Renal pelvis (tissue), 12 donors: ENCODE data around the gene DRAP1. TPM values are rescaled to one million over a fixed set of nuclear protein-coding genes. Genes with fewer than 3 reads are reported as not detected.

Experiments
- DNase-seq: peaks from one replicate; pipeline ENCODE4 v3.0.0-alpha.2; 2013
- long read RNA-seq, 16 experiments: transcript quantifications; one replicate each; lab custom pipeline, GENCODE V29; 2026
- polyA plus RNA-seq, 3 donors: library from polyadenylated mRNA; unstranded; fragments of 120-200 nt; gene quantifications; one replicate each; pipeline ENCODE4 v1.2.1, GENCODE V29; 2013; ENCODE audit not compliant: insufficient read length in 3 of 3

Gene DRAP1, protein sequence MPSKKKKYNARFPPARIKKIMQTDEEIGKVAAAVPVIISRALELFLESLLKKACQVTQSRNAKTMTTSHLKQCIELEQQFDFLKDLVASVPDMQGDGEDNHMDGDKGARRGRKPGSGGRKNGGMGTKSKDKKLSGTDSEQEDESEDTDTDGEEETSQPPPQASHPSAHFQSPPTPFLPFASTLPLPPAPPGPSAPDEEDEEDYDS
- polyA plus RNA-seq = 100 to 1,000 TPM in 1 of 3 donors, 10 to 100 TPM in 2; 82.5 to 112 (median 93.0) TPM
- long read RNA-seq, donor 1, transcript DRAP1-201 (7 exons, 989 nt) = major isoform, 72 of 103 reads
- long read RNA-seq, donor 1, transcript DRAP1-209 (4 exons, 453 nt) = minor isoform, 11 of 103 reads
- long read RNA-seq, donor 1, partial matches to known transcripts = 15 of 103 reads
- long read RNA-seq, donor 1, other reads (novel, unspliced or antisense) = 0 of 103 reads
- long read RNA-seq, donor 2, transcript DRAP1-203 (1 exons, 474 nt) = minor isoform, 5 of 105 reads
- long read RNA-seq, donor 2, transcript DRAP1-201 (7 exons, 989 nt) = major isoform, 79 of 105 reads
- long read RNA-seq, donor 2, transcript DRAP1-209 (4 exons, 453 nt) = minor isoform, 12 of 105 reads
- long read RNA-seq, donor 2, partial matches to known transcripts = 6 of 105 reads
- long read RNA-seq, donor 2, other reads (novel, unspliced or antisense) = 0 of 105 reads
- long read RNA-seq, donor 3, transcript DRAP1-209 (4 exons, 453 nt) = minor isoform, 15 of 118 reads
- long read RNA-seq, donor 3, transcript DRAP1-201 (7 exons, 989 nt) = major isoform, 82 of 118 reads
- long read RNA-seq, donor 3, partial matches to known transcripts = 8 of 118 reads
- long read RNA-seq, donor 3, other reads (novel, unspliced or antisense) = 0 of 118 reads
- long read RNA-seq, donor 4, transcript DRAP1-209 (4 exons, 453 nt) = minor isoform, 17 of 146 reads
- long read RNA-seq, donor 4, transcript DRAP1-201 (7 exons, 989 nt) = major isoform, 101 of 146 reads
- long read RNA-seq, donor 4, transcript DRAP1-206 (3 exons, 837 nt) = minor isoform, 6 of 146 reads
- long read RNA-seq, donor 4, partial matches to known transcripts = 11 of 146 reads
- long read RNA-seq, donor 4, other reads (novel, unspliced or antisense) = 5 of 146 reads
- long read RNA-seq, donor 5, transcript DRAP1-201 (7 exons, 989 nt) = major isoform, 55 of 63 reads
- long read RNA-seq, donor 5, transcript DRAP1-209 (4 exons, 453 nt) = minor isoform, 6 of 63 reads
- long read RNA-seq, donor 5, partial matches to known transcripts = 0 of 63 reads
- long read RNA-seq, donor 5, other reads (novel, unspliced or antisense) = 0 of 63 reads
- long read RNA-seq, donor 6, transcript DRAP1-209 (4 exons, 453 nt) = minor isoform, 11 of 89 reads
- long read RNA-seq, donor 6, transcript DRAP1-201 (7 exons, 989 nt) = major isoform, 67 of 89 reads
- long read RNA-seq, donor 6, partial matches to known transcripts = 6 of 89 reads
- long read RNA-seq, donor 6, other reads (novel, unspliced or antisense) = 0 of 89 reads
- long read RNA-seq, donor 7, transcript DRAP1-206 (3 exons, 837 nt) = minor isoform, 5 of 130 reads
- long read RNA-seq, donor 7, transcript DRAP1-201 (7 exons, 989 nt) = major isoform, 92 of 130 reads
- long read RNA-seq, donor 7, transcript DRAP1-209 (4 exons, 453 nt) = minor isoform, 15 of 130 reads
- long read RNA-seq, donor 7, partial matches to known transcripts = 13 of 130 reads
- long read RNA-seq, donor 7, other reads (novel, unspliced or antisense) = 0 of 130 reads
- long read RNA-seq, donor 8, transcript DRAP1-209 (4 exons, 453 nt) = minor isoform, 11 of 68 reads
- long read RNA-seq, donor 8, transcript DRAP1-201 (7 exons, 989 nt) = major isoform, 42 of 68 reads
- long read RNA-seq, donor 8, partial matches to known transcripts = 5 of 68 reads
- long read RNA-seq, donor 8, other reads (novel, unspliced or antisense) = 0 of 68 reads
- long read RNA-seq, donor 9, transcript DRAP1-201 (7 exons, 989 nt) = major isoform, 88 of 148 reads
- long read RNA-seq, donor 9, transcript DRAP1-209 (4 exons, 453 nt) = minor isoform, 19 of 148 reads
- long read RNA-seq, donor 9, transcript DRAP1-208 (6 exons, 751 nt) = minor isoform, 5 of 148 reads
- long read RNA-seq, donor 9, transcript DRAP1-206 (3 exons, 837 nt) = minor isoform, 7 of 148 reads
- long read RNA-seq, donor 9, partial matches to known transcripts = 26 of 148 reads
- long read RNA-seq, donor 9, other reads (novel, unspliced or antisense) = 0 of 148 reads
- long read RNA-seq, donor 10, transcript DRAP1-206 (3 exons, 837 nt) = minor isoform, 5 of 97 reads
- long read RNA-seq, donor 10, transcript DRAP1-201 (7 exons, 989 nt) = major isoform, 69 of 97 reads
- long read RNA-seq, donor 10, transcript DRAP1-209 (4 exons, 453 nt) = minor isoform, 14 of 97 reads
- long read RNA-seq, donor 10, partial matches to known transcripts = 5 of 97 reads
- long read RNA-seq, donor 10, other reads (novel, unspliced or antisense) = 0 of 97 reads
- long read RNA-seq, donor 11, transcript DRAP1-209 (4 exons, 453 nt) = minor isoform, 6 of 59 reads
- long read RNA-seq, donor 11, transcript DRAP1-201 (7 exons, 989 nt) = major isoform, 38 of 59 reads
- long read RNA-seq, donor 11, partial matches to known transcripts = 5 of 59 reads
- long read RNA-seq, donor 11, other reads (novel, unspliced or antisense) = 0 of 59 reads
- long read RNA-seq, donor 12, transcript DRAP1-209 (4 exons, 453 nt) = minor isoform, 8 of 111 reads
- long read RNA-seq, donor 12, transcript DRAP1-201 (7 exons, 989 nt) = major isoform, 86 of 111 reads
- long read RNA-seq, donor 12, partial matches to known transcripts = 6 of 111 reads
- long read RNA-seq, donor 12, other reads (novel, unspliced or antisense) = 0 of 111 reads
- long read RNA-seq, donor 13, transcript DRAP1-201 (7 exons, 989 nt) = major isoform, 34 of 66 reads
- long read RNA-seq, donor 13, transcript DRAP1-209 (4 exons, 453 nt) = minor isoform, 9 of 66 reads
- long read RNA-seq, donor 13, partial matches to known transcripts = 15 of 66 reads
- long read RNA-seq, donor 13, other reads (novel, unspliced or antisense) = 0 of 66 reads
- long read RNA-seq, donor 14 = 0 reads
- long read RNA-seq, donor 15, transcript DRAP1-209 (4 exons, 453 nt) = minor isoform, 19 of 143 reads
- long read RNA-seq, donor 15, transcript DRAP1-201 (7 exons, 989 nt) = major isoform, 100 of 143 reads
- long read RNA-seq, donor 15, transcript DRAP1-206 (3 exons, 837 nt) = minor isoform, 8 of 143 reads
- long read RNA-seq, donor 15, partial matches to known transcripts = 8 of 143 reads
- long read RNA-seq, donor 15, other reads (novel, unspliced or antisense) = 0 of 143 reads
- long read RNA-seq, donor 16, transcript DRAP1-209 (4 exons, 453 nt) = minor isoform, 26 of 138 reads
- long read RNA-seq, donor 16, transcript DRAP1-201 (7 exons, 989 nt) = major isoform, 86 of 138 reads
- long read RNA-seq, donor 16, partial matches to known transcripts = 16 of 138 reads
- long read RNA-seq, donor 16, other reads (novel, unspliced or antisense) = 0 of 138 reads

DNA sequence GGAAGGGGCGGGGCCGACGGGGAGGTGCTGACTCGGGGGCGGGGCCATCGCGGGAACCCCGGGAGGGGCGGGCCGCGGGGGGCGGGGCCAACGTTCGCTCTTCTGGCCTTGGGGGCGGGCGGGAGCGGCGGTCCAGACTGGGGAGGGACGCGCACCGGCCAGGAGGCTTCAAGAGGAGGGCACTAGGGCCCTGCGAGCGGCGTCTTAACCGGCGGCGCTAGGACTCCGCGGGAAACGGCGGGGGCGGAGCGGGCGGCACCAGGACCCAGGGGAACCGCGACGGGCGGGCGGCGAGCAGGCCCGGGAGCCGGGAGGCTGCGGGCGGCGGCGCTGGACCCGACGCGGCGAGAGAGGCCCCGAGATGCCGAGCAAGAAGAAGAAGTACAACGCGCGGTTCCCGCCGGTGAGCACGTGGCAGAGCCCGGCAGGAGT, at the start of gene DRAP1:
Gene DRAP1 (plus strand): TSS at position 286 of the 432 bp plus-strand sequence. CDS start 76 bp downstream, at position 362.
- DNase-seq = peak; percentile 98

DNA sequence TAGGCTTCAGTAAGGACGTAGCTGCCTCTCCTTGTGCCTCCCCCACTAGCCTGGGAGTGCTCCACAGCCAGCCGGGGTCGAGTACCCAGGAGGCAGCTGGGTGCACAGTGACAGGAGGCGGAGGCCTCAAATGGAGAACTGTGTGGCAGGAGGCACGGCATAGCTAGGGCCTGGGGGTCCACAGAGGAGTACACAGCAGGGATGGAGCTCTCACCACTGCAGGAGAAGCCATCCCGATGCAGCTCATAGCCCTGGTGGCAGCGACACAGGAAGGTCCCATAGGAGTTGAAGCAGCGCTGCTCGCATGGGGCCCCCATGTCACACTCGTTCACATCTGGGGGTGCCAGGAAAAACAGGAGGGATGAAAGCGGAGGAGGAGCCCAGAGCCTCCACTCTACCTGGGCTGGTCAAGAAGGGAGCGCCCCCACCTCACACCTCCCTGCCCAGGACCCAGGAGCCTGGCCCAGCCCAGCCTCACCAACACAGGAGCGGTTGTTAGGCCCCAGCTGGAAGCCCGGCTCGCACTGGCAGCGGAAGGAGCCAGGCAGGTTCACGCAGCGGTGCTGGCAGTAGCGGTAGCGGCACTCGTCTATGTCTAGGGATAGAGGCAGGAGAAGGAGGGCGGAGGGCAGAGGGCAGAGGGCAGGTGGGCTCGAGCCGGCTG, 49.5 kb upstream of the DRAP1 start:
- no peak for DNase-seq

DNA sequence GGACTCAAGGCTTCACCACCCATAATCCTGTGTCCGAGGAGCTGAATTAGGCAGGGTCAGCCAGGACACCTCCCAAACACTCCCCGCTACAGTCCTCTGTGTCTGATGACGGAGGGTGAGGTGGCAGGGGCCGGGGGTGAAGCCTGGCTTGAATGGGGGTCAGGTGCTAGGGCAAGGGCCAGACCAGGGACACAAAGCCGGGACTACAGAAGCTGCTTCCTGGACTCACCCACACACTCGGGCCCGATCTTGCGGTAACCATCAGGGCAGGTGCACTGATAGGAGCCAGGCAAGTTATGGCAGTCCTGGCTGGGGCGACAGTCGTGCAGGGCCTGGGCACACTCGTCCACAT, 48.9 kb upstream of the DRAP1 start:
- no peak for DNase-seq

DNA sequence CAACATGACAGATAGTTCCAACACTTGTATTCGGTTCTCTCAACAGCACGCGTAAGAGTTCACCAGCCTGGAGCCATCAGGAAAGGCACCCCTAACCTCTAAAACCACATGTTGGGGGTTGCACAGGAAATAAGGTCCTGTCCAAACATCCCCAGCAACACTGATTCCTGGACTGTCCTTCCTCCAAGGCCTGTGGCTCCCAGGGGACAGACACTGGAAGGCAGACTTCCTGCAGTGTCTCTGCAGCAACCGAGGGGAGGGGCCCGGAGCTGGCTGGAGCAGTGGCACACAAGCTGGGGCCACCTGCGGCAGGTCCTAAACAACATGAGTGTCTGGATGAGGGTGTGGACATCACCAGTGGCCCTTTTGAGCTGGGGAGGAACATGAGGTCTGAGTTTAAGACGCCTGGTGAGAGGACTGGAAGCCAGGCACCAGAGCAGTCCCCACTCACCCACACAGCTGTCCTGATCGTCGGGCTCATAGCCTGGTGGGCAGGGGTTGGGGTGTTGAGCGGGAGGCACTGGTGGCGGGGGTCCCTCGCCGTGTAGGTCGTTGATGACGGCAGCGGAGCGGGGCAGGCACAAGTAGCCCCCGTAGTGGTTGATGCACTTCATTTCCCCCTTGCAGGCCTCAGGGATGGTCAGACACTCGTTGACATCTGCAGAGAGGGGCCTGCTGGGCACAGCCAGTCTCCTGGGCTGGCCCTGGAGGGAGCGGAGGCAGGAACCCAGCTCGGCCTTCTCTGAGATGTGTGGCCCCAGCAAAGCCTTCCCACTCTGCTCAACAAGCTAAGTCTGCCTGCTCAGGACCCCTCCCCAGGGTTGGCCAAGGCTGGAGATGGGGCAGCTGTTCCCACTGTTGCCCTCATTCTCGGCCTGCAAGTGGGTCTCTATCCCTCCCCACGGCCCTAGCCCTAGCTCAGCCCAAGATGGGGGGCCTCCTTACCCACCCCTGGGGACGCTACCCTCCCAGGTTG, 48.2 kb upstream of the DRAP1 start:
- no peak for DNase-seq

DNA sequence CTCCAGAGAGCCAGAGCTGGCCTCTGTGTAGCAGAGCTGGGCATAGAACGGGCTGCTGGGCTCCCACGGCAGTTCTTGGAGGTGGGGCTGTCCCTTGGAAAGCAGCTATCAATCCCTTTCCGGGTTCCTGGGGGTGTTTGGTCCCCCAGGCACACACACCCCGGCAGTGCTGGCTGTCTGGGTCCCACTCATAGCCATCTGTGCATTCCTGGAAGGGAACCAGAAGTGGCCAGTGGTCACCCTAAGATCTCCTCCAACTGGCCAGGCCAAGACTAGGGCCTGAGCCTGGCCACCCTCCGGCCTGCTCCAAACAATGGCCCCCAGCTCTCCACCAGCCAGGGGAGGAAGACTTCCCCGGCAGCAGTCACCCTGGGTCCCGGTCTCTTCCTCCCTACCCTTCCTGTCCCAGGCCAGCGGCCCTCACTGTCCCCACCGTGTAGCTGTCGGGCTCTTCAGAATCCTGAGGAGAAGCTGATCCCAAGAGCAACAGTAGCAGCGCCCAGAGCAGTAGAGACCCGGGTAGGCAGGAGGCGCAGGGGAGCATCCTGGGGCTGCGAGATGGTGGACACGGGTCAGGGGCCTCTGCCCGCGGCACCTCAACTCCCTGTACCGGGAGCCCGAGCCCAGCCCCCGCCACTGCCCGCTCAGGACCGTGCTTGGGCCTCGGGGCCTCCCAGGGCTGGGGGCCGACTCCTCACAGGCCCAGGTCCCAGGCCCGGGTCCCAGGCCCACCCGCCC, 47.2 kb upstream of the DRAP1 start:
- DNase-seq = no peak

DNA sequence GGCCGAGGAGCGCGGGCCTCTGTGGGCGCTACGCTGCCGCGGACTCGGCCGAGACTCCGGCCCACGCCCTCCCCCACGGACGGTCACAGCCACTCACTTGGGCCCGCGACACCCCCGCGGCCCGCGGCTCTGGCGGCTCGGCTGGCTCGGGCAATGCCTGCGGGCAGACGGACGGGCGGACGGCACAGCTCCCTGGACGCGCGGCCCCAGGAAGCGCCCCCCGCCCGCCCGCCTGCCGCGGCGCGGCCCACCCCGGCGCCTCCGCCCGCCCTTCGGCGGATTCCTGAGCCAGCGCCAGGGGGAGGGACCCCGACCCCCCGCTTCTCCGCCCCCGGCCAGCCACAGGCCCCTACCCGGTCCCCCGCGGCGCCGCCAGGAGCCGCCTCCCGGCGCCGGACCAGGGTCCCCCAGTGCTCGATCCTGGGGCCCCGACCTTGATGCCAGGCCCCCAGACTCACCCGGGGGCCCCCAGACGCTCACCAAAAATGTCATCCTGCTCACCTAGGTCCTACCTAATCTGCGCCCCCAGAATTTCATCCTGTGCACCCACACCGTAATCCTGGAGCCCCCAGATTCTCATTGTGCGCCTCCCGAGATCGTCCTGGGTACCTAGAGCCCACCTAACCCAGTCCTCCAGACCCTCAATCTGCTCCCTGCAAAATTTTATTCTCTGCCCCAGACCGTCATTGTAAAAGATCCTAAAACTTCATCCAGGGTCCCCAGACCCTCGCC, 46.5 kb upstream of the DRAP1 start, which contains the start of gene EFEMP2:
Gene EFEMP2 (minus strand): TSS at position 215 of the 732 bp plus-strand sequence. CDS start 446 bp downstream, outside the sequence.
- no peak for DNase-seq

DNA sequence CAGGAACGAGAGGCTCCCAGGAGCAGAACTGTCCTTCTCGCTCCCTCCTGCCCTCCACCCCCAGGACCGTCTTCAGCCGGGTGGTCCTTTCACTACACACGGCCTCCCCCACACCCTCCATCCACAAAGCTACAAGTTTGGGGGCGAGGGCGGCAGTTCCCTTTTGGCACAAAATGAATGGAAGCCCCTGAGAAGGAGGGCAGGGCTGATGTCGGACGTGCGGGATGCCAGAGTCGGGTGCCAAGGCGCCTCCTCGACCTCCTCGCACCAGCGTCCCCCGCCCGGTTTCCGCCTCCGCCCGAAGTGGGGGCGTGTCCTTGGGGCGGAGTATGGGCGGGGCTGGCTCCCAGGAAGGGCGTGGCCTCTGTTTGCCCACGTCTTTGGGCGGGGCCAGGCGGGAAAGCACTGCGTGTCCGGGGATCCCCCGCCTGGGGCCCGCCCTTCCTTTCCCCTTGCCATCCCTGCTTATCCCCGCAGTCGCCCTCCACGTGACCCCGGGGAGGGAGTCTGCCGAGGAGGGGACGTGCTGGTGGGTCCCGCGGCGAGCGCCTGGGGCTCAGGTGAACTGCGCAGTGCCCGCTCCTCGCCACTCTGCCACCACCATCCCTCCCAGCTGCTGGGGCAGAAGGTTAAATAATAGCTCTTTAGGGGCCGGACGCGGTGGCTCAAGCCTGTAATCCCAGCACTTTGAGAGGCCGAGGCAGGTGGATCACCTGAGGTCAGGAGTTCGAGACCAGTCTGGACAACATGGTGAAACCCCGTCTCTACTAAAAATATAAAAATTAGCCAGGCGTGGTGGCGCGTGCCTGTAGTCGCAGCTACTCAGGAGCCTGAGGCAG, 45.7 kb upstream of the DRAP1 start:
- peak; percentile 91 for DNase-seq

DNA sequence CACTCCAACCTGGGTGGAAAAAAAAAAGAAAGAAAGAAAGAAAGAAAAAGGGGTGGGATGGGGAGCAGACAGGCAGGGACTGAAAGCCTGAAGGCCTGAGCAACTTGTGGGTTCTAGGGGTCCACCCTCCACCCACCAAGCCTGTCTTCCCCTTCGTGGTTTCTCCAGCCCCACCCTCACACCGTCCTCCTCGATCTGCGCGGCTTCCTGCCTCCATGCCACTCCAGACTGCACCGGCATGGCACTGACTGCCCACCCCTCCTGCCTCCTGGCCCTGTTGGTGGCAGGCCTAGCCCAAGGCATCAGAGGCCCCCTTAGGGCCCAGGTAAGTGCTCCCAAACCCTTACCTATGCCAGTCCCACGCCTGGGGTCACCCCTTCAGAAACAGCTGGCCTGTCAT, 39.6 kb upstream of the DRAP1 start, which contains the start of gene CTSW:
Gene CTSW (plus strand): TSS at position 221 of the 400 bp plus-strand sequence. CDS start 18 bp downstream, at position 239.
- no peak for DNase-seq

DNA sequence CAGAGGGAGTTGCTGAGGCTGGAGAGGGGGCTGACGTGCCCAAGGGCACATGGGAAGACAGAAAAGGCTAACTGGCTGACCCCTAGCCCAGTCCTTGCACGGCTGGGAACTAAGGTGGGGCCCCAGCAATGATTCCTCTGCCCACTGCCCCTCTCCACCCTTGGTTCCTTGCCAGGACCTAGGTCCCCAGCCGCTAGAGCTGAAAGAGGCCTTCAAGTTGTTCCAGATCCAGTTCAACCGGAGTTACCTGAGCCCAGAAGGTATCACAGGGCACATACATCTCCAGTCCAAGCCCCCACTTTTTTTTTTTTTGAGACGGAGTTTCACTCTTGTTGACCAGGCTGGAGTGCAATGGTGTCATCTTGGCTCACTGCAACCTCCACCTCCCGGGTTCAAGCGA, 39.2 kb upstream of the DRAP1 start:
- no peak for DNase-seq

DNA sequence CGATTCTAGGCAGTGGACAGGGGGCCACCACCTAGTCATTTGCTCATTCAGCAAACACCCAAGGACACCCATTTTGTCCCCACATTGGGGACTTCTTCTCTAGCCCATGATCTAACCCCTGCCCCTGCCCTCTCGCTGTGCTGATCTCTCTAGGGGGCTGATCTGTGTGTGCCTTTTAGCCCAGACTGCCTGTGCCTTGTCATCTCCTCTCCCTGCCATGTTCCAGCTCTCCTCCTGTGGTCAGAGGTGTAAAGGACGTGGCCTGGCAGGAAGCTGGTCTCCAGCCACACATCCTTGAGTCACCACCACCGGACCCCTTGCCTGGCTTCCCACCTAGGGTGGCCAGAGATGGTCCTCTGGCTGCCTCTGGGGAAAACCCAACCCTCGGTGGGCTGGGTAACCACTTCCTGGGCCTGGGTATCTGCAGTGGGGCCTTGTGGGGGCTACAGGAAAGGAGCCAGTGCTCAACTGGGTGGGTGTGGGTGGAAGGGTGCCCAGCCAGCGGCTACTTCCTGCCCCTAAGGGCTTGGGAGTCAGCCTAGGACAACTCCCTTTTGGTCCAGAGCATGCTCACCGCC, 38.3 kb upstream of the DRAP1 start:
- DNase-seq = no peak

DNA sequence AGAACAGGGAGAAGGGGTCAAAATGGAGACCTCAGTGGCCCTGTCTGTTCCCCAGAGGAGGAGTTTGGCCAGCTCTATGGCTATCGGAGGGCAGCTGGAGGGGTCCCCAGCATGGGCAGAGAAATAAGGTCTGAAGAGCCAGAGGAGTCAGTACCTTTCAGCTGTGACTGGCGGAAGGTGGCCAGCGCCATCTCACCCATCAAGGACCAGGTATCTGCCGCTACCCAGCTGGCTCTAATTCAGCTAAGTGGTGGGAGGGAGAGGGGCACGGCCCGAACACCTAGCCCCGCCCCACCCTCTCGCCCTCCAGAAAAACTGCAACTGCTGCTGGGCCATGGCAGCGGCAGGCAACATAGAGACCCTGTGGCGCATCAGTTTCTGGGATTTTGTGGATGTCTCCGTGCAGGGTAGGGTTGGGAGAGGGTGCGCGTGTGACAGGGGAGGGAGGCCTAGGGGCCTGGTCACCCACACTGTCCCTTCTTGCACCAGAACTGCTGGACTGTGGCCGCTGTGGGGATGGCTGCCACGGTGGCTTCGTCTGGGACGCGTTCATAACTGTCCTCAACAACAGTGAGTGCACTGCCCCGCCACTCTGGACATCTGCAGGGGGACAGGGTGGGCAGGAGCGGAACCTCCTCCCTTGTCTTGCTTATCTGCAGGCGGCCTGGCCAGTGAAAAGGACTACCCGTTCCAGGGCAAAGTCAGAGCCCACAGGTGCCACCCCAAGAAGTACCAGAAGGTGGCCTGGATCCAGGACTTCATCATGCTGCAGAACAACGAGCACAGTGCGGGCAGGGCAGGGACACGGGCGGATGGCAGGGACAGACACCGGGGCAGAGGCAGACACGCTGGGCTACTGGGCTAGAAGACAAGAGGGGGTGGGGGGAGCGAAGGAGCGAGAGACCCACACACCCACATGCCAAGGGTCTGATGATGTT, 36.8 kb upstream of the DRAP1 start:
- no peak for DNase-seq
